GM12892 (cell line): Measurements from ENCODE around the gene RPAP3. TPM values are rescaled to one million over a fixed set of nuclear protein-coding genes. Genes with fewer than 3 reads are reported as not detected.
A peak's percentile ranks its signal among the peaks of the same experiment; 100 is the strongest.

Experiments used
- DNase-seq: peaks from one replicate; pipeline ENCODE4 v3.0.0; 2011; ENCODE audit not compliant: insufficient read length
- FAIRE-seq: peaks from 2 replicates; lab custom pipeline; 2011; peaks lifted over from hg19 to GRCh38; lab: Jason Lieb, UNC
- POLR2A ChIP-seq: IDR thresholded peaks from 2 replicates; pipeline ENCODE4 v1.6.1; 2011; ENCODE audit warnings: low read depth, low read length, control low read depth
- POLR2AphosphoS5 ChIP-seq: IDR thresholded peaks from 2 replicates; pipeline ENCODE4 v1.6.1; 2011; ENCODE audit warnings: low read depth, low read length, control low read depth
- TAF1 ChIP-seq: IDR thresholded peaks from 2 replicates; pipeline ENCODE4 v1.6.1; 2011; ENCODE audit warnings: low read depth, mild to moderate bottlenecking, control low read depth, low read length, borderline replicate concordance
- polyA plus RNA-seq: library from polyadenylated mRNA; unstranded; fragments of >200 nt; gene quantifications from one replicate; pipeline ENCODE4 v1.2.1, GENCODE V29; 2012; ENCODE audit warnings: missing spikeins, inconsistent platforms; ENCODE audit not compliant: missing spikeins

The RPAP3 gene
- 31.2 TPM for polyA plus RNA-seq

- FAIRE-seq (peak; percentile 99), DNase-seq (peak; percentile 73)
- TF ChIP-seq TAF1 (peak; percentile 53; the same call in 1 of the 2 replicates), POLR2A (peak; percentile 87), POLR2AphosphoS5 (peak; percentile 88)
Observed at GRCh38 chr12:47705566-47706425, at the start of gene RPAP3. TSS of gene RPAP3 (minus strand) at chr12:47706030. CDS start at chr12:47702840, 3,190 bp downstream.

GRCh38 chr12:47754881-47755280 lies 49.1 kb upstream of the RPAP3 start:
- TF ChIP-seq POLR2A: no peak
- TF ChIP-seq TAF1: no peak
- no peak for TF ChIP-seq POLR2AphosphoS5
- FAIRE-seq (no peak), DNase-seq (no peak)

- DNase-seq (no peak), FAIRE-seq (no peak)
- TF ChIP-seq TAF1 (no peak), POLR2AphosphoS5 (no peak), POLR2A (no peak)
Observed at GRCh38 chr12:47754126-47754525, 48.3 kb upstream of the RPAP3 start.

GRCh38 chr12:47753021-47754001 lies 47.5 kb upstream of the RPAP3 start:
- FAIRE-seq (no peak), DNase-seq (no peak)
- TF ChIP-seq POLR2AphosphoS5: no peak
- TF ChIP-seq POLR2A: no peak
- TF ChIP-seq TAF1: no peak

- DNase-seq: no peak
- no peak for FAIRE-seq
- no peak for TF ChIP-seq POLR2AphosphoS5
- no peak for TF ChIP-seq TAF1
- no peak for TF ChIP-seq POLR2A
Observed at GRCh38 chr12:47752552-47752951, 46.7 kb upstream of the RPAP3 start.

- FAIRE-seq (no peak), DNase-seq (no peak)
- TF ChIP-seq POLR2A: no peak
- TF ChIP-seq TAF1: no peak
- no peak for TF ChIP-seq POLR2AphosphoS5
Observed at GRCh38 chr12:47752121-47752520, 46.3 kb upstream of the RPAP3 start.

GRCh38 chr12:47751561-47751960 lies 45.7 kb upstream of the RPAP3 start:
- no peak for TF ChIP-seq POLR2A
- no peak for TF ChIP-seq TAF1
- TF ChIP-seq POLR2AphosphoS5: no peak
- FAIRE-seq: no peak
- DNase-seq: no peak

GRCh38 chr12:47750916-47751470 lies 45.2 kb upstream of the RPAP3 start:
- DNase-seq (no peak), FAIRE-seq (no peak)
- no peak for TF ChIP-seq POLR2A
- TF ChIP-seq POLR2AphosphoS5: no peak
- TF ChIP-seq TAF1: no peak

- FAIRE-seq (no peak), DNase-seq (no peak)
- TF ChIP-seq POLR2A (no peak), POLR2AphosphoS5 (no peak), TAF1 (no peak)
Observed at GRCh38 chr12:47750229-47750798, 44.5 kb upstream of the RPAP3 start.

GRCh38 chr12:47748899-47749298 lies 43.1 kb upstream of the RPAP3 start:
- no peak for TF ChIP-seq POLR2AphosphoS5
- no peak for TF ChIP-seq POLR2A
- TF ChIP-seq TAF1: no peak
- no peak for FAIRE-seq

GRCh38 chr12:47748507-47748828 lies 42.6 kb upstream of the RPAP3 start:
- DNase-seq (no peak), FAIRE-seq (no peak)
- no peak for TF ChIP-seq TAF1
- no peak for TF ChIP-seq POLR2A
- no peak for TF ChIP-seq POLR2AphosphoS5

More at GRCh38 chr12:47748899-47749298, 43.1 kb upstream of the RPAP3 start:
- no peak for DNase-seq
